Neural cell (in vitro differentiated cells): ENCODE measurements around the gene ZFPM1. TPM values are rescaled to one million over a fixed set of nuclear protein-coding genes. Genes with fewer than 3 reads are reported as not detected.
A peak's percentile ranks its signal among the peaks of the same experiment; 100 is the strongest.

Source experiments
- H2AFZ ChIP-seq: fragments of 200-600, 300-800 bp; sonication (generic), shearing (Covaris generic); 2 replicates; pipeline ENCODE4 v1.6.0; 2014; ENCODE audit warnings: low read depth, mild to moderate bottlenecking, antibody characterized with exemption, low read length, moderate library complexity
- H3F3A ChIP-seq: fragments of 200-600 bp; shearing (Covaris generic); 2 replicates; pipeline ENCODE4 v1.6.1; 2016; ENCODE audit warnings: mild to moderate bottlenecking, moderate library complexity, mixed read lengths, antibody characterized with exemption, low read length; ENCODE audit not compliant: insufficient read depth, poor library complexity, severe bottlenecking
- H3K27ac ChIP-seq: fragments of 200-600, 300-800 bp; sonication (generic), shearing (Covaris generic); 2 replicates; pipeline ENCODE4 v1.5.1; 2014; ENCODE audit warnings: mild to moderate bottlenecking, low read length, moderate library complexity
- H3K27me3 ChIP-seq: fragments of 300-800, 200-600 bp; sonication (generic), shearing (Covaris generic); 2 replicates; pipeline ENCODE4 v1.6.0; 2014; ENCODE audit warnings: mild to moderate bottlenecking, low read depth, low read length, moderate library complexity; ENCODE audit not compliant: insufficient read depth
- H3K36me3 ChIP-seq: fragments of 300-800, 200-600 bp; sonication (generic), shearing (Covaris generic); 2 replicates; pipeline ENCODE4 v1.5.1; 2014; ENCODE audit warnings: mild to moderate bottlenecking, antibody characterized with exemption, low read length, moderate library complexity; ENCODE audit not compliant: insufficient read depth
- H3K4me2 ChIP-seq: fragments of 300-800, 200-600 bp; sonication (generic), shearing (Covaris generic); 2 replicates; pipeline ENCODE4 v1.6.0; 2014; ENCODE audit warnings: mild to moderate bottlenecking, low read length
- H3K4me3 ChIP-seq: fragments of 300-800, 200-600 bp; sonication (generic), shearing (Covaris generic); 2 replicates; pipeline ENCODE4 v1.5.1; 2014; ENCODE audit warnings: mild to moderate bottlenecking, low read length, moderate library complexity
- H3K79me2 ChIP-seq: fragments of 200-600 bp; shearing (Covaris generic); replicated peaks from 2 replicates; pipeline ENCODE4 v1.6.0; 2014; ENCODE audit warnings: mild to moderate bottlenecking, low read length, moderate library complexity; ENCODE audit not compliant: insufficient read depth
- H3K9ac ChIP-seq: fragments of 300-800, 200-600 bp; sonication (generic), shearing (Covaris generic); 2 replicates; pipeline ENCODE4 v1.6.1; 2016; ENCODE audit warnings: mild to moderate bottlenecking, low read length, mixed read lengths
- H3K9me2 ChIP-seq: fragments of 200-600 bp; shearing (Covaris generic); 2 replicates; pipeline ENCODE4 v1.6.1; 2016; ENCODE audit warnings: mild to moderate bottlenecking, low read length, mixed read lengths; ENCODE audit not compliant: insufficient read depth
- H3K9me3 ChIP-seq: fragments of 200-600, 300-800 bp; sonication (generic), shearing (Covaris generic); 2 replicates; pipeline ENCODE4 v1.6.1; 2016; ENCODE audit warnings: mild to moderate bottlenecking, mixed run types, low read length, moderate library complexity, mixed read lengths
- H4K20me1 ChIP-seq: fragments of 200-600 bp; shearing (Covaris generic); 2 replicates; pipeline ENCODE4 v1.6.1; 2016; ENCODE audit warnings: mild to moderate bottlenecking, mixed run types; ENCODE audit not compliant: insufficient read depth
- EP300 ChIP-seq: fragments of 450-650 bp; conservative IDR thresholded peaks from 2 replicates; pipeline ENCODE4 v1.6.1; 2014; ENCODE audit warnings: antibody characterized with exemption, mild to moderate bottlenecking, moderate library complexity; ENCODE audit not compliant: poor library complexity, severe bottlenecking
- EZH2 ChIP-seq: fragments of 200-600, 300-800 bp; shearing (Covaris generic), sonication (generic); IDR thresholded peaks from 2 replicates; pipeline ENCODE4 v1.6.1; 2014; ENCODE audit warnings: antibody characterized with exemption, low read length, borderline replicate concordance, mild to moderate bottlenecking; ENCODE audit not compliant: insufficient read depth, poor library complexity, severe bottlenecking
- MXI1 ChIP-seq: fragments of 450-650 bp; conservative IDR thresholded peaks from 2 replicates; pipeline ENCODE4 v1.6.1; 2014; ENCODE audit warnings: antibody characterized with exemption, mild to moderate bottlenecking; ENCODE audit not compliant: poor library complexity, severe bottlenecking
- POLR2AphosphoS5 ChIP-seq: IDR thresholded peaks from 2 replicates; pipeline ENCODE4 v1.6.1; 2012
- RAD21 ChIP-seq: fragments of 450-650 bp; conservative IDR thresholded peaks from 2 replicates; pipeline ENCODE4 v1.6.1; 2014; ENCODE audit warnings: antibody characterized with exemption, mild to moderate bottlenecking, moderate library complexity
- SMC3 ChIP-seq: fragments of 450-650 bp; conservative IDR thresholded peaks from 2 replicates; pipeline ENCODE4 v1.6.1; 2014; ENCODE audit warnings: antibody characterized with exemption, mild to moderate bottlenecking, moderate library complexity; ENCODE audit not compliant: poor library complexity
- TAF1 ChIP-seq: IDR thresholded peaks from 2 replicates; pipeline ENCODE4 v1.6.1; 2012; ENCODE audit warnings: low read depth
- polyA plus RNA-seq: library from polyadenylated mRNA; depleted of rRNA; stranded (reverse); fragments of >200 nt; gene quantifications from 2 replicates; pipeline ENCODE4 v1.2.3, GENCODE V29; 2014
- TF ChIP-seq, protein P1 (sequence below): fragments of 450-650 bp; IDR thresholded peaks from 2 replicates; pipeline ENCODE4 v1.5.1; 2014; ENCODE audit warnings: antibody characterized with exemption, mild to moderate bottlenecking, moderate library complexity; ENCODE audit not compliant: poor library complexity, severe bottlenecking
- TF ChIP-seq, protein P2 (sequence below): IDR thresholded peaks from 2 replicates; pipeline ENCODE4 v1.6.1; 2012; ENCODE audit warnings: borderline replicate concordance

ZFPM1 gene
- polyA plus RNA-seq, 1 donor from 2014 or later, result 0.41 TPM

DNA sequence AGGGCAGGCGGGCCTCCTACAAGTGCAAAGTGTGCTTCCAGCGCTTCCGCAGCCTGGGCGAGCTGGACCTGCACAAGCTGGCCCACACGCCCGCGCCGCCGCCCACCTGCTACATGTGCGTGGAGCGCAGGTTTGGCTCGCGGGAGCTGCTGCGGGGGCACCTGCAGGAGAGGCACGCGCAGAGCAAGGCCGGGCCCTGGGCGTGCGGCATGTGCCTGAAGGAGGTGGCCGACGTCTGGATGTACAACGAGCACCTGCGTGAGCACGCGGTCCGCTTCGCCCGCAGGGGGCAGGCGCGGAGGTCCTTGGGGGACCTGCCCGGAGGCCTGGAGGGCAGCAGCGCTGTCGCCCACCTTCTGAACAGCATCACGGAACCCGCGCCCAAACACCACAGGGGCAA lies 16.3 kb upstream of the ZFPM1 start:
- no peaks in the 10 kb centered on the region for H4K20me1 ChIP-seq
- H3K9me2 ChIP-seq, result no peaks in the 10 kb centered on the region
- no peaks in the 10 kb centered on the region for H3K79me2 ChIP-seq
- H3K36me3 ChIP-seq, result no peaks in the 10 kb centered on the region
- peaks cover 5% of the 10 kb centered on the region for H3K27me3 ChIP-seq
- H3K4me2 ChIP-seq, result no peak overlapping the region
- no peaks in the 10 kb centered on the region for H3F3A ChIP-seq
- no peak overlapping the region for H3K27ac ChIP-seq
- TF ChIP-seq MXI1 (no peak), POLR2AphosphoS5 (no peak), RAD21 (no peak), TAF1 (no peak), SMC3 (no peak), EP300 (no peak), EZH2 (no peak)
- TF ChIP-seq, protein P1, sequence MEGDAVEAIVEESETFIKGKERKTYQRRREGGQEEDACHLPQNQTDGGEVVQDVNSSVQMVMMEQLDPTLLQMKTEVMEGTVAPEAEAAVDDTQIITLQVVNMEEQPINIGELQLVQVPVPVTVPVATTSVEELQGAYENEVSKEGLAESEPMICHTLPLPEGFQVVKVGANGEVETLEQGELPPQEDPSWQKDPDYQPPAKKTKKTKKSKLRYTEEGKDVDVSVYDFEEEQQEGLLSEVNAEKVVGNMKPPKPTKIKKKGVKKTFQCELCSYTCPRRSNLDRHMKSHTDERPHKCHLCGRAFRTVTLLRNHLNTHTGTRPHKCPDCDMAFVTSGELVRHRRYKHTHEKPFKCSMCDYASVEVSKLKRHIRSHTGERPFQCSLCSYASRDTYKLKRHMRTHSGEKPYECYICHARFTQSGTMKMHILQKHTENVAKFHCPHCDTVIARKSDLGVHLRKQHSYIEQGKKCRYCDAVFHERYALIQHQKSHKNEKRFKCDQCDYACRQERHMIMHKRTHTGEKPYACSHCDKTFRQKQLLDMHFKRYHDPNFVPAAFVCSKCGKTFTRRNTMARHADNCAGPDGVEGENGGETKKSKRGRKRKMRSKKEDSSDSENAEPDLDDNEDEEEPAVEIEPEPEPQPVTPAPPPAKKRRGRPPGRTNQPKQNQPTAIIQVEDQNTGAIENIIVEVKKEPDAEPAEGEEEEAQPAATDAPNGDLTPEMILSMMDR, result no peak
- TF ChIP-seq, protein P2, sequence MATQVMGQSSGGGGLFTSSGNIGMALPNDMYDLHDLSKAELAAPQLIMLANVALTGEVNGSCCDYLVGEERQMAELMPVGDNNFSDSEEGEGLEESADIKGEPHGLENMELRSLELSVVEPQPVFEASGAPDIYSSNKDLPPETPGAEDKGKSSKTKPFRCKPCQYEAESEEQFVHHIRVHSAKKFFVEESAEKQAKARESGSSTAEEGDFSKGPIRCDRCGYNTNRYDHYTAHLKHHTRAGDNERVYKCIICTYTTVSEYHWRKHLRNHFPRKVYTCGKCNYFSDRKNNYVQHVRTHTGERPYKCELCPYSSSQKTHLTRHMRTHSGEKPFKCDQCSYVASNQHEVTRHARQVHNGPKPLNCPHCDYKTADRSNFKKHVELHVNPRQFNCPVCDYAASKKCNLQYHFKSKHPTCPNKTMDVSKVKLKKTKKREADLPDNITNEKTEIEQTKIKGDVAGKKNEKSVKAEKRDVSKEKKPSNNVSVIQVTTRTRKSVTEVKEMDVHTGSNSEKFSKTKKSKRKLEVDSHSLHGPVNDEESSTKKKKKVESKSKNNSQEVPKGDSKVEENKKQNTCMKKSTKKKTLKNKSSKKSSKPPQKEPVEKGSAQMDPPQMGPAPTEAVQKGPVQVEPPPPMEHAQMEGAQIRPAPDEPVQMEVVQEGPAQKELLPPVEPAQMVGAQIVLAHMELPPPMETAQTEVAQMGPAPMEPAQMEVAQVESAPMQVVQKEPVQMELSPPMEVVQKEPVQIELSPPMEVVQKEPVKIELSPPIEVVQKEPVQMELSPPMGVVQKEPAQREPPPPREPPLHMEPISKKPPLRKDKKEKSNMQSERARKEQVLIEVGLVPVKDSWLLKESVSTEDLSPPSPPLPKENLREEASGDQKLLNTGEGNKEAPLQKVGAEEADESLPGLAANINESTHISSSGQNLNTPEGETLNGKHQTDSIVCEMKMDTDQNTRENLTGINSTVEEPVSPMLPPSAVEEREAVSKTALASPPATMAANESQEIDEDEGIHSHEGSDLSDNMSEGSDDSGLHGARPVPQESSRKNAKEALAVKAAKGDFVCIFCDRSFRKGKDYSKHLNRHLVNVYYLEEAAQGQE, result no peak
- H3K9ac ChIP-seq, result no peak overlapping the region
- H3K9me3 ChIP-seq, result no peaks in the 10 kb centered on the region
- H2AFZ ChIP-seq, result no peak overlapping the region
- no peak overlapping the region for H3K4me3 ChIP-seq

DNA sequence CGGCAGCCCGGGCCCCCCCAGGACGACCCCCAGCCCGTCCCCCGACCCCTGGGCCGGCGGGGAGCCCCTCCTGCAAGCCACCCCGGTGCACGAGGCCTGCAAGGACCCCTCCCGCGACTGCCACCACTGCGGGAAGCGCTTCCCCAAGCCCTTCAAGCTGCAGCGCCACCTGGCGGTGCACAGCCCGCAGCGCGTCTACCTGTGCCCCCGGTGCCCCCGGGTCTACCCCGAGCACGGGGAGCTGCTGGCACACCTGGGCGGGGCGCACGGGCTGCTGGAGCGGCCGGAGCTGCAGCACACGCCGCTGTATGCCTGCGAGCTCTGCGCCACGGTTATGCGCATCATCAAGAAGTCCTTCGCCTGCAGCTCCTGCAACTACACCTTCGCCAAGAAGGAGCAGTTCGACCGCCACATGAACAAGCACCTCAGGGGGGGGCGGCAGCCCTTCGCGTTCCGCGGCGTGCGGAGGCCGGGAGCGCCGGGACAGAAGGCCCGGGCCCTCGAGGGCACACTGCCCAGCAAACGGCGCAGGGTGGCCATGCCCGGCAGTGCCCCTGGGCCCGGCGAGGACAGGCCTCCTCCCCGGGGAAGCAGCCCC lies 15.6 kb upstream of the ZFPM1 start:
- TF ChIP-seq POLR2AphosphoS5, result no peak
- TF ChIP-seq SMC3, result peak; percentile 87
- TF ChIP-seq TAF1, result no peak
- TF ChIP-seq, protein P1, result peak; percentile 83
- TF ChIP-seq RAD21, result peak; percentile 82
- TF ChIP-seq, protein P2, result no peak
- no peak for TF ChIP-seq EZH2
- TF ChIP-seq MXI1, result no peak
- TF ChIP-seq EP300, result no peak
- Histone ChIP-seq H3K4me2 (no peak overlapping the region), H2AFZ (no peak overlapping the region)

More for the DNA sequence above, 15.6 kb upstream of the ZFPM1 start:
- Histone ChIP-seq H3K36me3 (no peaks in the 10 kb centered on the region), H3K9me2 (no peaks in the 10 kb centered on the region), H3F3A (no peaks in the 10 kb centered on the region), H3K9me3 (no peaks in the 10 kb centered on the region), H3K4me3 (no peak overlapping the region), H3K27ac (no peak overlapping the region), H3K79me2 (no peaks in the 10 kb centered on the region), H3K9ac (no peak overlapping the region), H3K27me3 (no peaks in the 10 kb centered on the region), H4K20me1 (no peaks in the 10 kb centered on the region)
